GM19238 (cell line): ENCODE results near the gene MAPT.
"Not testable (repeated sequence)": the region's sequence is repeated elsewhere in the genome, so short reads cannot be mapped to it uniquely, and the experiment has no call there.

Experiments
- DNase-seq: peaks from one replicate; pipeline ENCODE4 v3.0.0; 2011; ENCODE audit warnings: low spot score; ENCODE audit not compliant: insufficient read length

The MAPT gene

GRCh38 chr17:45900136-45900535, 5.8 kb downstream of the MAPT start:
- DNase-seq = no peak

GRCh38 chr17:45900723-45901415, 6.5 kb downstream of the MAPT start:
- no peak for DNase-seq

GRCh38 chr17:45902892-45903346, 8.6 kb downstream of the MAPT start:
- no peak for DNase-seq

GRCh38 chr17:45904866-45905265, 10.5 kb downstream of the MAPT start:
- DNase-seq = no peak

- DNase-seq = no peak
These were observed 11.5 kb downstream of the MAPT start for GRCh38 chr17:45905814-45906213.

GRCh38 chr17:45906237-45906636, 11.9 kb downstream of the MAPT start:
- no peak for DNase-seq

- no peak for DNase-seq
These were observed 12.7 kb downstream of the MAPT start for GRCh38 chr17:45906927-45907622.

- DNase-seq = no peak
These were observed 13.5 kb downstream of the MAPT start for GRCh38 chr17:45907750-45908395.

GRCh38 chr17:45908460-45908859, 14.1 kb downstream of the MAPT start:
- DNase-seq = no peak

- DNase-seq = no peak
These were observed 14.6 kb downstream of the MAPT start for GRCh38 chr17:45908935-45909334.

- DNase-seq = no peak
These were observed 16.3 kb downstream of the MAPT start for GRCh38 chr17:45910667-45911066.

GRCh38 chr17:45912319-45912718, 18.0 kb downstream of the MAPT start:
- DNase-seq = no peak

- DNase-seq = not testable (repeated sequence)
These were observed 18.7 kb downstream of the MAPT start for GRCh38 chr17:45913030-45913429.

- DNase-seq = no peak
These were observed 19.8 kb downstream of the MAPT start for GRCh38 chr17:45914047-45914717.

GRCh38 chr17:45915263-45915662, 20.9 kb downstream of the MAPT start:
- DNase-seq = no peak

- DNase-seq = no peak
These were observed 22.7 kb downstream of the MAPT start for GRCh38 chr17:45917081-45917480.

- DNase-seq = no peak
These were observed 23.9 kb downstream of the MAPT start for GRCh38 chr17:45918241-45918745.

GRCh38 chr17:45919136-45919535, 24.8 kb downstream of the MAPT start:
- DNase-seq = no peak

- DNase-seq = no peak
These were observed 25.7 kb downstream of the MAPT start for GRCh38 chr17:45920083-45920482.

- DNase-seq = no peak
These were observed 29.3 kb downstream of the MAPT start for GRCh38 chr17:45923511-45924268.

- no peak for DNase-seq
These were observed 30.0 kb downstream of the MAPT start for GRCh38 chr17:45924332-45924820.
